PC-3 (cell line): Measurements from ENCODE around the gene SH2D3A.

Source experiments
- CTCF ChIP-seq: fragments of 300-600 bp; sonication (generic); conservative IDR thresholded peaks from 2 replicates; pipeline ENCODE4 v1.5.1; 2017; ENCODE audit warnings: antibody characterized with exemption, low read depth, mild to moderate bottlenecking, low read length
- EZH2 ChIP-seq: fragments of 300-600 bp; sonication (generic); IDR thresholded peaks from one replicate; pipeline ENCODE4 v1.6.1; 2017; ENCODE audit warnings: antibody characterized with exemption, mild to moderate bottlenecking, low read length; ENCODE audit not compliant: unreplicated experiment
- EZH2phosphoT487 ChIP-seq: fragments of 300-600 bp; sonication (generic); IDR thresholded peaks from 2 replicates; pipeline ENCODE4 v1.6.1; 2018; ENCODE audit warnings: mild to moderate bottlenecking, antibody characterized with exemption, low read length, borderline replicate concordance

DNA sequence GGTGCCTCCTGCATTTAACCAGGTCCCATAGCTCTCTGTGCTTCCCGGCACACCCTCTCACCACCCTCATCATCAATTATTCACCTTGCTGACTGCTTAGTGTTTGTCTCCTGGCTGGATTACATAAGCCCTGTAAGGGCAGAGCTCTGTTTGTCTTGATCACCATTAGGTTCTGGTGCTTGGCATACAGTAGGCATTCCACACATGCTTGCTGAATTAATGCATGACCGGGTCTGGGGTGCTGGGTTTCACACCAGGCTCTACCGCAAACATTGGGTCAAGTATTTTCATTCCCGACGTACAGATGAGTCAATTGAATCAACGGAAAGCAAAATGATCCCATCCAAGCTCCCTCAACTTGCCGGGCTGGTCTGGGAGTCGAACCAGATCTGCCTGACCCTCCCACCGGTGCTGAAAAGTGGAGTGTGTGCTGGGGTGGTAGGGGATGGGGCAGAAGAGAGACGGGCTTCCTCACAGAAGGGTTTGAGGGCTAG, 33.8 kb upstream of the SH2D3A start:
- TF ChIP-seq CTCF (no peak), EZH2phosphoT487 (no peak), EZH2 (no peak)
